Measurements from ENCODE around the gene PLXNA4.

DNA sequence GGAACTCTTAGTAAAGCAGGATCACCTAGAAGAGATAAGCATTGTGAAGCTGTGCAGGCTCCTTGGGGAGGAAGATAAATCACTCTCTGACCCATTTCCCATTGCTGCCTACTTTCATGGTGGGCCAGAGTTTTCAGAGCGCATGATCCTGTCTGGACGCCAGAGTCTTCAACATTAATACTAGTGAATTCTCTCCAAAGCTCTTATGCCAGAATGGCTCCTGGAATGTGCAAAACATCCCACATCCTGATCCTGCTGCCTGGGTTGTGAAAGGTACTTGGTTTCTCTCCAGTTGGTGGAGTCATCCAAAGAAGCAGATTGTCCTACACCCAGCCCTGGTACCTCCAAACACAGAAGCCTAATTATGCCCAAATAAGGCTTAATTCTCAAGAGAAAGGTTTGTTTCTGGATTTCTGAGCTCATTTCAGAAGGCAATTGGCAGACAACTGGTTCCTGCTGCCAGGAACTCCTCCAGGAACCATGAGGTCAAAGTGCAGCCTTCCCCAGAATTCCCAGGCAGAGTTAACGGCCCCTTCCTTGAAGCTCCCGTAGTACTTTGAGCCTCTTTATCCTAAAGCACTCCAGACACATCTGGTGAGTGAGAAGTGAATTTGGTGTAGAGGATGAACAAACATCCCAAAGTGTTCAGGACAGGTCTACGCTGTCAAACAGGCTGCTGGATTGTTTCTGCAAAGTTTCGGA, 495.2 kb downstream of the PLXNA4 start:
- peak; percentile 92 for TF ChIP-seq POLR2AphosphoS5 (IDR thresholded peaks at IDR 0.05)
- TF ChIP-seq, protein P1, sequence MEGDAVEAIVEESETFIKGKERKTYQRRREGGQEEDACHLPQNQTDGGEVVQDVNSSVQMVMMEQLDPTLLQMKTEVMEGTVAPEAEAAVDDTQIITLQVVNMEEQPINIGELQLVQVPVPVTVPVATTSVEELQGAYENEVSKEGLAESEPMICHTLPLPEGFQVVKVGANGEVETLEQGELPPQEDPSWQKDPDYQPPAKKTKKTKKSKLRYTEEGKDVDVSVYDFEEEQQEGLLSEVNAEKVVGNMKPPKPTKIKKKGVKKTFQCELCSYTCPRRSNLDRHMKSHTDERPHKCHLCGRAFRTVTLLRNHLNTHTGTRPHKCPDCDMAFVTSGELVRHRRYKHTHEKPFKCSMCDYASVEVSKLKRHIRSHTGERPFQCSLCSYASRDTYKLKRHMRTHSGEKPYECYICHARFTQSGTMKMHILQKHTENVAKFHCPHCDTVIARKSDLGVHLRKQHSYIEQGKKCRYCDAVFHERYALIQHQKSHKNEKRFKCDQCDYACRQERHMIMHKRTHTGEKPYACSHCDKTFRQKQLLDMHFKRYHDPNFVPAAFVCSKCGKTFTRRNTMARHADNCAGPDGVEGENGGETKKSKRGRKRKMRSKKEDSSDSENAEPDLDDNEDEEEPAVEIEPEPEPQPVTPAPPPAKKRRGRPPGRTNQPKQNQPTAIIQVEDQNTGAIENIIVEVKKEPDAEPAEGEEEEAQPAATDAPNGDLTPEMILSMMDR (IDR thresholded peaks at IDR 0.05): no peak

All from gastroesophageal sphincter (tissue), 3 donors.